ENCODE measurements around the gene C10orf62. TPM values are rescaled to one million over a fixed set of nuclear protein-coding genes. Genes with fewer than 3 reads are reported as not detected.
A peak's percentile ranks its signal among the peaks of the same experiment; 100 is the strongest.

Gene C10orf62
- total RNA-seq, 2 donors from 2014 or later: 1.3 TPM; not detected in 1

DNA sequence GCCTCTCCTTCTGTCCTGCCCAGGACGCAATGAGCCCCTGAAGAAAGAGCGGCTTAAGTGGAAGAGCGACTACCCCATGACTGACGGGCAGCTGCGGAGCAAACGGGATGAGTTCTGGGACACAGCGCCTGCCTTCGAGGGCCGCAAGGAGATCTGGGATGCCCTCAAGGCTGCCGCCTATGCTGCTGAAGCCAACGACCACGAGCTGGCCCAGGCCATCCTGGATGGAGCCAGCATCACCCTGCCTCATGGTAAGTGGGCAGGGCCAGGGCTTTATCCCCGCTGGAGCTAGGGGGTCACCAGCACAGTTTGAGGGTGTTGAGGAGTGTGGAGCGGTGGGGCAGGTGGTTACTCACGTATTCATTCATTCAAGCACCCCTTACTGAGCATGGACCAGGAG, 21.6 kb upstream of the C10orf62 start:
- no peak for ATAC-seq
- intact Hi-C loops (cut with DNase I): no loop called here
- Histone ChIP-seq H3K4me1 (peaks cover 26% of the 10 kb centered on the region), H3K27me3 (no peaks in the 10 kb centered on the region), H3K9me3 (no peaks in the 10 kb centered on the region), H3K36me3 (replicated peaks in 1 of 2; ENCODE audit: insufficient read depth in 1 of 2, low read depth in 2 of 2) (peaks cover 0 to 2% of the 10 kb centered on the region in 2 donors), H3K27ac (no peak overlapping the region), H3K4me3 (no peak overlapping the region)
- DNase-seq: no peak
- TF ChIP-seq, protein P1, sequence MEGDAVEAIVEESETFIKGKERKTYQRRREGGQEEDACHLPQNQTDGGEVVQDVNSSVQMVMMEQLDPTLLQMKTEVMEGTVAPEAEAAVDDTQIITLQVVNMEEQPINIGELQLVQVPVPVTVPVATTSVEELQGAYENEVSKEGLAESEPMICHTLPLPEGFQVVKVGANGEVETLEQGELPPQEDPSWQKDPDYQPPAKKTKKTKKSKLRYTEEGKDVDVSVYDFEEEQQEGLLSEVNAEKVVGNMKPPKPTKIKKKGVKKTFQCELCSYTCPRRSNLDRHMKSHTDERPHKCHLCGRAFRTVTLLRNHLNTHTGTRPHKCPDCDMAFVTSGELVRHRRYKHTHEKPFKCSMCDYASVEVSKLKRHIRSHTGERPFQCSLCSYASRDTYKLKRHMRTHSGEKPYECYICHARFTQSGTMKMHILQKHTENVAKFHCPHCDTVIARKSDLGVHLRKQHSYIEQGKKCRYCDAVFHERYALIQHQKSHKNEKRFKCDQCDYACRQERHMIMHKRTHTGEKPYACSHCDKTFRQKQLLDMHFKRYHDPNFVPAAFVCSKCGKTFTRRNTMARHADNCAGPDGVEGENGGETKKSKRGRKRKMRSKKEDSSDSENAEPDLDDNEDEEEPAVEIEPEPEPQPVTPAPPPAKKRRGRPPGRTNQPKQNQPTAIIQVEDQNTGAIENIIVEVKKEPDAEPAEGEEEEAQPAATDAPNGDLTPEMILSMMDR (IDR thresholded peaks at IDR 0.05): no peak
- no peak for TF ChIP-seq POLR2A (IDR thresholded peaks at IDR 0.05)
- WGBS, 2 donors: 92% methylated on average over 9 to 15 of the region's 15 CpGs

DNA sequence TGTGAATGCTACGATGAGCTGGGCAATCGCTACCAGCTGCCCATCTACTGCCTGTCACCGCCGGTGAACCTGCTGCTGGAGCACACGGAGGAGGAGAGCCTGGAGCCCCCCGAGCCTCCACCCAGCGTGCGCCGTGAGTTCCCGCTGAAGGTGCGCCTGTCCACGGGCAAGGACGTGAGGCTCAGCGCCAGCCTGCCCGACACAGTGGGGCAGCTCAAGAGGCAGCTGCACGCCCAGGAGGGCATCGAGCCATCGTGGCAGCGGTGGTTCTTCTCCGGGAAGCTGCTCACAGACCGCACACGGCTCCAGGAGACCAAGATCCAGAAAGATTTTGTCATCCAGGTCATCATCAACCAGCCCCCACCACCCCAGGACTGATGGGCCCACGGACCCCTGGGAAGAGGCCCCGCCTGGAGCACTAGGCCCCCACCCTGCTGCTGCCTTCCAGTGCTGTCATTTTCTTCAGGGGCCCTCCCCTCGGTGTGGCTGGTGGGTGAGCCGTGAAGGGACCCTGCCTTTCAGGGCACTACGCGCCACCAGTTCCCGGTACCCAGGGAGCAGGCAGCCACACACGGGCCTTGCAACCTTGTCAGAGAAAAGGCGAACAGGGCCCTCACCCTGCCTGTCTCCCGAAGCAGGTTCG, 19.3 kb upstream of the C10orf62 start:
- Histone ChIP-seq H3K4me1 (peaks cover 46% of the 10 kb centered on the region), H3K27me3 (no peaks in the 10 kb centered on the region), H3K27ac (peak overlapping the region in 2 of 4 donors; percentile 66 to 70), H3K9me3 (no peaks in the 10 kb centered on the region), H3K36me3 (replicated peaks in 1 of 2; ENCODE audit: insufficient read depth in 1 of 2, low read depth in 2 of 2) (peaks cover 0 to 2% of the 10 kb centered on the region in 2 donors), H3K4me3 (no peak overlapping the region)
- intact Hi-C loops (cut with DNase I): loop anchor here (10.0 kb wide), 1 partner anchor 155 kb away; no protein-coding TSS in a partner anchor
- TF ChIP-seq, protein P1 (IDR thresholded peaks at IDR 0.05): no peak
- TF ChIP-seq POLR2A (IDR thresholded peaks at IDR 0.05): no peak
- DNase-seq: no peak
- ATAC-seq: no peak
- WGBS, 2 donors: 87 to 97% methylated on average over 5 to 33 of the region's 33 CpGs

DNA sequence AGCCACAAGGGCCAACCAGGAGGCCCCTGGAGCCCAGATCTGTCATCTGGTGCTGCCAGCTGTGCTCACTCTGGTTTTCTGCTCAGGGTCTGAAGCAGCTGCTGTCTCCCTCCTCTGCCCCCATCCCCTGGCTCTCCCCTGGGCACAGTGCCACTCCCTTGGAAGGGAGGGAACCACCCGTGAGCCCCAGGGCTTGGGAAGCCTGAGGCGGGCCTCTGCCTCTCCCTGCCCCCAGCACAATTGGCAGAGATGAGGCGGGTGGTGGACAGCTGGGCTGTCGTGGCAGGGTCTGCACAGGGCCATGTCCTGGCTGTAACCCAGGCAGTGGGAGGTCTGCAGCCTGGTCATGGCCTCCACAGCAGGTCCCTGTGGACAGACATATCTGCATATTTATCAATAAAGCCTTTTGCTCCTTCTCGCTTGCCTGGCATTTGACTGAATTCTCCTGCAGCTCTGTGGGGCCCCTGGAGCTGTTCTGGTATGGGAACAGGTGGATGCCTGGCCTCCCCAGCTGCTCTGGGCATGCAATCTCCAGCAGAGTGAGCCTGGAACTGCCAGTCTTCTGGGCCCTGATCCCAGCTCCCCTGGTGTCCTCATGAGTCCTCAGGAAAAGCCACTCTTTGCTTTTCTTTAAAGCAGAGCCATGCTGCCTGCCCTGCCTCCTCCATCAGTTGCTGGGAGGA, 18.6 kb upstream of the C10orf62 start:
- intact Hi-C loops (cut with DNase I): loop anchor here (10.0 kb wide), 1 partner anchor 154 kb away; no protein-coding TSS in a partner anchor
- no peak overlapping the region for H3K4me3 ChIP-seq
- peak; percentile 11 for ATAC-seq
- H3K27me3 ChIP-seq: no peaks in the 10 kb centered on the region
- WGBS, 2 donors: 36 to 37% methylated on average over 2 to 5 of the region's 5 CpGs
- peak overlapping the region in 3 of 4 donors; percentile 38 to 70 (median 66) for H3K27ac ChIP-seq
- H3K9me3 ChIP-seq: no peaks in the 10 kb centered on the region
- peaks cover 0 to 2% of the 10 kb centered on the region in 2 donors for H3K36me3 ChIP-seq (replicated peaks in 1 of 2; ENCODE audit: insufficient read depth in 1 of 2, low read depth in 2 of 2)
- peaks cover 46% of the 10 kb centered on the region for H3K4me1 ChIP-seq
- TF ChIP-seq, protein P1 (IDR thresholded peaks at IDR 0.05): no peak
- no peak for TF ChIP-seq POLR2A (IDR thresholded peaks at IDR 0.05)
- no peak for DNase-seq

DNA sequence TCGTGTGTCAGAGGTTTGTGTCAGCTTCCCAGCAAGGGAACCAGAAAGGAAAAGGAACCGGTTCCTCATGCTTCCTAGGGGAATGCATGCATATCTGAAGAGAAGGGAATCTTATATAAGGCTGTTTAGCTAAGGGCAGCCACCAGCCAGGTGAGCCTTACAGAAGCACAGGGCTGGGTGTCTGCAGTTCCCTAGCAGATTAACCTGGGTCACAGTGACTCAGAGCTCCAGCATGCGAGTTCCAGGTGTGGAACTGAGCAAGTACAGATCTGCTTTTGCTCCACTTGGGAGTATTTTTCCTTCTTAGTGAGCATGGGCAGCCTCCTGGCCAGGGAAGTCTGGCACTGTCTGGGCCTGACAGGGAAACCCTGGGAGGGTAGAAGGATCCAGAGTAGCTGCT, 17.9 kb upstream of the C10orf62 start:
- intact Hi-C loops (cut with DNase I): loop anchor here (10.0 kb wide), 1 partner anchor 153 kb away; no protein-coding TSS in a partner anchor
- 62 to 69% methylated on average over 3 of the region's 3 CpGs for WGBS, 2 donors
- DNase-seq: no peak

More for the DNA sequence above, 17.9 kb upstream of the C10orf62 start:
- H3K4me1 ChIP-seq: peaks cover 46% of the 10 kb centered on the region
- no peak overlapping the region for H3K4me3 ChIP-seq
- H3K36me3 ChIP-seq (replicated peaks in 1 of 2; ENCODE audit: insufficient read depth in 1 of 2, low read depth in 2 of 2): peaks cover 0 to 2% of the 10 kb centered on the region in 2 donors
- peak overlapping the region; percentile 32 to 70 (median 52) for H3K27ac ChIP-seq
- no peaks in the 10 kb centered on the region for H3K27me3 ChIP-seq
- no peak for TF ChIP-seq POLR2A (IDR thresholded peaks at IDR 0.05)
- TF ChIP-seq, protein P1 (IDR thresholded peaks at IDR 0.05): no peak
- no peaks in the 10 kb centered on the region for H3K9me3 ChIP-seq
- ATAC-seq: peak; percentile 13

All from body of pancreas (tissue), 4 donors.